ENCODE results near the gene CCDC85C. TPM values are rescaled to one million over a fixed set of nuclear protein-coding genes. Genes with fewer than 3 reads are reported as not detected.
A peak's percentile ranks its signal among the peaks of the same experiment; 100 is the strongest.

CCDC85C gene
- total RNA-seq, 1 experiment from 2014 or later = 33.2 TPM

DNA sequence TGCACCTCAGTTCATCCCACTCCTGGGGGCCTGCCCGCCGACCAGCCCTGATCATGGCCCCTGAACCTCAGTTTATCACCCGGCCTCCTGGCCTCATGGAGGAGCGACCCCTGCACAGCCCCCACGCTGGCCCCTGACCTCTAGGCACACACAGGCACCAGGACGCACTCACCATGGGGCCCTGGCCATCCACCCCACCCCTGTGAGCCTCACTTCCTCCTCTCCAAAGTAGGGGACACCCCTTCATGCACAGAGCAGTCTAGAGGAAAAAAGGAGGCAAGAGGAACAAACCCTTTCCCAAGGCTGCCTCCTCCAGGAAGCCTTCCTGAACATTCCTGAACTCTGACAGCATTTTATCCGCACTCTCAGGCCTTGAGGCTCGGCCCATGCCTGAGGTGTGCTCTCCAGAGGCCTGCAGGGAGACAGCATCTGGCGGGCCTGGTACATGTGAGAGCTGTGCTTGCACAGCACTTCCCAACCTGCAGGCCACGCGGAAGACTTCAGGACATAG, 83.4 kb downstream of the CCDC85C start:
- Histone ChIP-seq H4K91ac (ENCODE audit: insufficient read length, low read depth, low read length) (no peak overlapping the region), H2AK5ac (ENCODE audit: insufficient read length, low read length) (no peak overlapping the region), H3K27me3 (ENCODE audit: insufficient read depth, low read length) (no peaks in the 10 kb centered on the region), H3K4ac (ENCODE audit: low read depth, low read length) (no peak overlapping the region), H4K8ac (replicated peaks; ENCODE audit: insufficient read length, low read depth, low read length) (no peak overlapping the region), H3K27ac (ENCODE audit: insufficient read length, low read depth, low read length) (no peak overlapping the region), H2AFZ (ENCODE audit: low read length) (no peak overlapping the region), H3K4me2 (ENCODE audit: insufficient read depth, insufficient read length, low read length) (no peak overlapping the region), H3K14ac (ENCODE audit: insufficient read depth, low read length) (no peak overlapping the region), H2BK120ac (ENCODE audit: low read depth, low read length, poor library complexity, severe bottlenecking) (no peak overlapping the region), H3K23me2 (ENCODE audit: insufficient read length, low read depth, low read length, poor library complexity, severe bottlenecking) (no peaks in the 10 kb centered on the region), H3T11ph (ENCODE audit: low read length) (no peak overlapping the region), H3K79me2 (ENCODE audit: insufficient read depth, low read length) (no peaks in the 10 kb centered on the region), H3K18ac (ENCODE audit: insufficient read length, low read depth, low read length) (no peak overlapping the region), H4K20me1 (ENCODE audit: control insufficient read depth, insufficient read depth, insufficient read length) (peaks cover 3% of the 10 kb centered on the region), H2BK5ac (ENCODE audit: insufficient read length, low read length) (no peak overlapping the region), H3K79me1 (ENCODE audit: insufficient read depth, low read depth, low read length, poor library complexity, severe bottlenecking) (no peaks in the 10 kb centered on the region), H2BK20ac (ENCODE audit: low read depth, low read length, poor library complexity, severe bottlenecking) (no peak overlapping the region), H4K5ac (ENCODE audit: insufficient read length, low read depth, low read length) (no peak overlapping the region), H3K4me1 (ENCODE audit: insufficient read depth, low read length) (peaks cover 11% of the 10 kb centered on the region; the same call in 1 of the 2 replicates), H3K56ac (ENCODE audit: insufficient read length, low read depth, low read length) (no peak overlapping the region), H3K9me3 (ENCODE audit: control insufficient read depth, low read depth, low read length) (no peaks in the 10 kb centered on the region), H2BK15ac (ENCODE audit: low read depth, low read length) (no peak overlapping the region), H2BK12ac (ENCODE audit: insufficient read length, low read depth, low read length) (no peak overlapping the region), H3K9ac (ENCODE audit: extremely low read depth, insufficient read length, low read length) (no peak overlapping the region), H3K23ac (ENCODE audit: insufficient read length, low read depth, low read length) (no peak overlapping the region)
- Mint-ChIP-seq H3K9me3 (no peaks in the 10 kb centered on the region), H3K27ac (peak overlapping the region in 2 of 3 experiments; percentile 61 to 76; a peak in 4 of 7 replicates), H3K4me3 (no peak overlapping the region), H3K4me1 (peaks cover 39 to 48% of the 10 kb centered on the region in 2 experiments), H3K36me3 (ENCODE audit: insufficient read depth in 1 of 3, low read depth in 3 of 3) (peaks cover 0 to 6% (median 0%) of the 10 kb centered on the region in 3 experiments; a peak in 3 of 7 replicates), H3K27me3 (ENCODE audit: low read depth) (no peaks in the 10 kb centered on the region; the same call in 1 of the 2 replicates)
- WGBS (ENCODE audit: extremely low coverage, insufficient read length, low lambda C conversion rate) = no CpG with 5 or more reads among the region's 11 CpGs
- no peak for DNase-seq
- TF ChIP-seq, protein P1, sequence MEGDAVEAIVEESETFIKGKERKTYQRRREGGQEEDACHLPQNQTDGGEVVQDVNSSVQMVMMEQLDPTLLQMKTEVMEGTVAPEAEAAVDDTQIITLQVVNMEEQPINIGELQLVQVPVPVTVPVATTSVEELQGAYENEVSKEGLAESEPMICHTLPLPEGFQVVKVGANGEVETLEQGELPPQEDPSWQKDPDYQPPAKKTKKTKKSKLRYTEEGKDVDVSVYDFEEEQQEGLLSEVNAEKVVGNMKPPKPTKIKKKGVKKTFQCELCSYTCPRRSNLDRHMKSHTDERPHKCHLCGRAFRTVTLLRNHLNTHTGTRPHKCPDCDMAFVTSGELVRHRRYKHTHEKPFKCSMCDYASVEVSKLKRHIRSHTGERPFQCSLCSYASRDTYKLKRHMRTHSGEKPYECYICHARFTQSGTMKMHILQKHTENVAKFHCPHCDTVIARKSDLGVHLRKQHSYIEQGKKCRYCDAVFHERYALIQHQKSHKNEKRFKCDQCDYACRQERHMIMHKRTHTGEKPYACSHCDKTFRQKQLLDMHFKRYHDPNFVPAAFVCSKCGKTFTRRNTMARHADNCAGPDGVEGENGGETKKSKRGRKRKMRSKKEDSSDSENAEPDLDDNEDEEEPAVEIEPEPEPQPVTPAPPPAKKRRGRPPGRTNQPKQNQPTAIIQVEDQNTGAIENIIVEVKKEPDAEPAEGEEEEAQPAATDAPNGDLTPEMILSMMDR (conservative IDR thresholded peaks at IDR 0.05) = no peak
